ENCODE data around the gene GGT7. TPM values are rescaled to one million over a fixed set of nuclear protein-coding genes. Genes with fewer than 3 reads are reported as not detected.

The GGT7 gene
- total RNA-seq, 2 experiments from 2014 or later = 1.8 to 2.7 TPM

GRCh38 chr20:34894723-34895122 is 22.1 kb upstream of the GGT7 start:
- no peaks in the 10 kb centered on the region for H4K20me1 ChIP-seq (ENCODE audit: insufficient read depth, low read length)
- H3K27ac ChIP-seq (ENCODE audit: low read depth, low read length, poor library complexity, severe bottlenecking) = no peak overlapping the region
- no peaks in the 10 kb centered on the region for H3K9me2 ChIP-seq (ENCODE audit: insufficient read depth, low read length)
- no peak for DNase-seq (ENCODE audit: low spot score)
- H3K9me3 ChIP-seq (ENCODE audit: low read length) = no peaks in the 10 kb centered on the region
- H3K4me3 ChIP-seq (ENCODE audit: low read depth, low read length, poor library complexity, severe bottlenecking) = no peak overlapping the region
- TF ChIP-seq EZH2phosphoT487 (IDR thresholded peaks at IDR 0.05; ENCODE audit: borderline replicate concordance, low read depth, low read length) = no peak
- no peak for TF ChIP-seq CTCF (conservative IDR thresholded peaks at IDR 0.05; ENCODE audit: low read length)
- intact Hi-C loops (cut with micrococcal nuclease; ENCODE audit: unreplicated experiment) = no loop called here
- no TSS peak for BruUV-seq (replicated peaks)
- no peaks in the 10 kb centered on the region for H3K36me3 ChIP-seq (ENCODE audit: insufficient read depth, low read length)
- H3K4me1 ChIP-seq (ENCODE audit: insufficient read depth, low read length, poor library complexity, severe bottlenecking) = peaks cover 17% of the 10 kb centered on the region
- CTCF ChIA-PET (ENCODE audit: unreplicated experiment) = no interaction called here
- H2AFZ ChIP-seq (ENCODE audit: low read length) = no peak overlapping the region
- H3K79me2 ChIP-seq (ENCODE audit: insufficient read depth, low read depth, low read length) = no peaks in the 10 kb centered on the region
- H3K4me2 ChIP-seq (ENCODE audit: low read length) = no peak overlapping the region
- POLR2A ChIA-PET = interaction anchor here (0.8 to 1.1 kb wide), 3 partner anchors 8 to 10 kb away, joined by 3 to 7 read pairs (median 4); no protein-coding TSS in a partner anchor

- peaks cover 23% of the 10 kb centered on the region for H3K4me1 ChIP-seq (ENCODE audit: insufficient read depth, low read length, poor library complexity, severe bottlenecking)
- ChIA-PET POLR2A (interaction anchor here (0.6 kb wide), 1 partner anchor 249 kb away, joined by 3 read pairs; no protein-coding TSS in a partner anchor), CTCF (ENCODE audit: unreplicated experiment) (no interaction called here)
- TF ChIP-seq CTCF (conservative IDR thresholded peaks at IDR 0.05; ENCODE audit: low read length) (no peak), EZH2phosphoT487 (IDR thresholded peaks at IDR 0.05; ENCODE audit: borderline replicate concordance, low read depth, low read length) (no peak)
- no peaks in the 10 kb centered on the region; the same call in 1 of the 2 replicates for H3K36me3 ChIP-seq (ENCODE audit: insufficient read depth, low read length)
- no peak overlapping the region for H3K27ac ChIP-seq (ENCODE audit: low read depth, low read length, poor library complexity, severe bottlenecking)
- H3K79me2 ChIP-seq (ENCODE audit: insufficient read depth, low read depth, low read length) = no peaks in the 10 kb centered on the region
- no peak overlapping the region for H3K4me3 ChIP-seq (ENCODE audit: low read depth, low read length, poor library complexity, severe bottlenecking)
- H2AFZ ChIP-seq (ENCODE audit: low read length) = no peak overlapping the region
- no peak for DNase-seq (ENCODE audit: low spot score)
- H3K9me3 ChIP-seq (ENCODE audit: low read length) = no peaks in the 10 kb centered on the region
- H3K9me2 ChIP-seq (ENCODE audit: insufficient read depth, low read length) = no peaks in the 10 kb centered on the region
- intact Hi-C loops (cut with micrococcal nuclease; ENCODE audit: unreplicated experiment) = no loop called here
- no peak overlapping the region for H3K4me2 ChIP-seq (ENCODE audit: low read length)
- BruUV-seq (replicated peaks) = no TSS peak
- H4K20me1 ChIP-seq (ENCODE audit: insufficient read depth, low read length) = no peaks in the 10 kb centered on the region
These were observed 20.0 kb upstream of the GGT7 start for GRCh38 chr20:34892671-34893070.

GRCh38 chr20:34891166-34892062 is 18.8 kb upstream of the GGT7 start:
- ChIA-PET CTCF (ENCODE audit: unreplicated experiment) (no interaction called here), POLR2A (interaction anchor here (0.6 to 0.7 kb wide), 3 partner anchors 17 to 29 kb away, joined by 3 to 6 read pairs (median 5); no protein-coding TSS in a partner anchor)
- TF ChIP-seq CTCF (conservative IDR thresholded peaks at IDR 0.05; ENCODE audit: low read length) (no peak), EZH2phosphoT487 (IDR thresholded peaks at IDR 0.05; ENCODE audit: borderline replicate concordance, low read depth, low read length) (no peak)

More at GRCh38 chr20:34891166-34892062, 18.8 kb upstream of the GGT7 start:
- H4K20me1 ChIP-seq (ENCODE audit: insufficient read depth, low read length) = no peaks in the 10 kb centered on the region
- no peaks in the 10 kb centered on the region for H3K9me2 ChIP-seq (ENCODE audit: insufficient read depth, low read length)
- no peak overlapping the region for H3K27ac ChIP-seq (ENCODE audit: low read depth, low read length, poor library complexity, severe bottlenecking)
- DNase-seq (ENCODE audit: low spot score) = no peak
- H2AFZ ChIP-seq (ENCODE audit: low read length) = no peak overlapping the region
- no peaks in the 10 kb centered on the region; the same call in 1 of the 2 replicates for H3K36me3 ChIP-seq (ENCODE audit: insufficient read depth, low read length)
- no peak overlapping the region for H3K4me3 ChIP-seq (ENCODE audit: low read depth, low read length, poor library complexity, severe bottlenecking)
- no peaks in the 10 kb centered on the region for H3K79me2 ChIP-seq (ENCODE audit: insufficient read depth, low read depth, low read length)
- no TSS peak for BruUV-seq (replicated peaks)
- peaks cover 35% of the 10 kb centered on the region for H3K4me1 ChIP-seq (ENCODE audit: insufficient read depth, low read length, poor library complexity, severe bottlenecking)
- no peaks in the 10 kb centered on the region for H3K9me3 ChIP-seq (ENCODE audit: low read length)
- H3K4me2 ChIP-seq (ENCODE audit: low read length) = no peak overlapping the region
- intact Hi-C loops (cut with micrococcal nuclease; ENCODE audit: unreplicated experiment) = no loop called here
